ENCODE data around the gene UBE2J2. TPM values are rescaled to one million over a fixed set of nuclear protein-coding genes. Genes with fewer than 3 reads are reported as not detected.

UBE2J2 gene
- total RNA-seq, 1 donor from 2014 or later, result 56.7 TPM

GRCh38 chr1:1210726-1211540 lies 62.7 kb downstream of the UBE2J2 start:
- Histone ChIP-seq H3K4me3 (no peak overlapping the region), H3K27ac (no peak overlapping the region), H3K9me3 (no peaks in the 10 kb centered on the region), H3K4me1 (peaks cover 48% of the 10 kb centered on the region), H3K36me3 (no peaks in the 10 kb centered on the region), H3K27me3 (no peaks in the 10 kb centered on the region)
- TF ChIP-seq POLR2A (IDR thresholded peaks at IDR 0.05), result no peak
- TF ChIP-seq POLR2AphosphoS5 (IDR thresholded peaks at IDR 0.05; ENCODE audit: insufficient read depth in 1 of 2, low read depth in 1 of 2), result no peak
- no peak for TF ChIP-seq CTCF (IDR thresholded peaks at IDR 0.05)
- no peak for DNase-seq (ENCODE audit: extremely low spot score in 2 of 2)
- intact Hi-C loops (cut with DNase I), result no loop called here

- TF ChIP-seq CTCF (IDR thresholded peaks at IDR 0.05), result no peak
- TF ChIP-seq POLR2AphosphoS5 (IDR thresholded peaks at IDR 0.05; ENCODE audit: insufficient read depth in 1 of 2, low read depth in 1 of 2), result no peak
- no peak for TF ChIP-seq POLR2A (IDR thresholded peaks at IDR 0.05)
- Histone ChIP-seq H3K36me3 (no peaks in the 10 kb centered on the region), H3K4me3 (peak overlapping the region; percentile 32 to 47), H3K4me1 (peaks cover 57% of the 10 kb centered on the region), H3K27ac (peak overlapping the region; percentile 75), H3K9me3 (no peaks in the 10 kb centered on the region), H3K27me3 (no peaks in the 10 kb centered on the region)
- no peak for DNase-seq (ENCODE audit: extremely low spot score in 2 of 2)
- intact Hi-C loops (cut with DNase I), result no loop called here
Measured at GRCh38 chr1:1208713-1209433, 64.8 kb downstream of the UBE2J2 start.

GRCh38 chr1:1207571-1207892 lies 66.1 kb downstream of the UBE2J2 start:
- Histone ChIP-seq H3K27ac (peak overlapping the region; percentile 75), H3K36me3 (no peaks in the 10 kb centered on the region), H3K27me3 (no peaks in the 10 kb centered on the region), H3K4me3 (no peak overlapping the region), H3K4me1 (peaks cover 50% of the 10 kb centered on the region), H3K9me3 (no peaks in the 10 kb centered on the region)
- intact Hi-C loops (cut with DNase I), result no loop called here
- DNase-seq (ENCODE audit: extremely low spot score in 2 of 2), result no peak
- TF ChIP-seq POLR2AphosphoS5 (IDR thresholded peaks at IDR 0.05; ENCODE audit: insufficient read depth in 1 of 2, low read depth in 1 of 2) (no peak), CTCF (IDR thresholded peaks at IDR 0.05) (no peak), POLR2A (IDR thresholded peaks at IDR 0.05) (no peak)

- Histone ChIP-seq H3K36me3 (no peaks in the 10 kb centered on the region), H3K4me3 (peak overlapping the region; percentile 34 to 38), H3K4me1 (peaks cover 45% of the 10 kb centered on the region), H3K9me3 (no peaks in the 10 kb centered on the region), H3K27ac (no peak overlapping the region), H3K27me3 (no peaks in the 10 kb centered on the region)
- DNase-seq (ENCODE audit: extremely low spot score in 2 of 2), result no peak
- intact Hi-C loops (cut with DNase I), result no loop called here
- TF ChIP-seq CTCF (IDR thresholded peaks at IDR 0.05), result no peak
- no peak for TF ChIP-seq POLR2A (IDR thresholded peaks at IDR 0.05)
- TF ChIP-seq POLR2AphosphoS5 (IDR thresholded peaks at IDR 0.05; ENCODE audit: insufficient read depth in 1 of 2, low read depth in 1 of 2), result no peak
Measured at GRCh38 chr1:1206966-1207531, 66.6 kb downstream of the UBE2J2 start.
